DMS114 treated with DMSO at 0.1 percent for 48 hours (cell line): ENCODE measurements around the gene SFXN5.
"Not testable (repeated sequence)": the region's sequence is repeated elsewhere in the genome, so short reads cannot be mapped to it uniquely, and the experiment has no call there.

Experiments
- DNase-seq: peaks from one replicate; lab custom pipeline; 2025; ENCODE audit not compliant: unreplicated experiment; lab: John Stamatoyannopoulos, UW

SFXN5 gene

GRCh38 chr2:73078457-73079411 lies 7.2 kb upstream of the SFXN5 start:
- DNase-seq: no peak

- no peak for DNase-seq
Observed at GRCh38 chr2:73077424-73077795, 5.9 kb upstream of the SFXN5 start.

DNA sequence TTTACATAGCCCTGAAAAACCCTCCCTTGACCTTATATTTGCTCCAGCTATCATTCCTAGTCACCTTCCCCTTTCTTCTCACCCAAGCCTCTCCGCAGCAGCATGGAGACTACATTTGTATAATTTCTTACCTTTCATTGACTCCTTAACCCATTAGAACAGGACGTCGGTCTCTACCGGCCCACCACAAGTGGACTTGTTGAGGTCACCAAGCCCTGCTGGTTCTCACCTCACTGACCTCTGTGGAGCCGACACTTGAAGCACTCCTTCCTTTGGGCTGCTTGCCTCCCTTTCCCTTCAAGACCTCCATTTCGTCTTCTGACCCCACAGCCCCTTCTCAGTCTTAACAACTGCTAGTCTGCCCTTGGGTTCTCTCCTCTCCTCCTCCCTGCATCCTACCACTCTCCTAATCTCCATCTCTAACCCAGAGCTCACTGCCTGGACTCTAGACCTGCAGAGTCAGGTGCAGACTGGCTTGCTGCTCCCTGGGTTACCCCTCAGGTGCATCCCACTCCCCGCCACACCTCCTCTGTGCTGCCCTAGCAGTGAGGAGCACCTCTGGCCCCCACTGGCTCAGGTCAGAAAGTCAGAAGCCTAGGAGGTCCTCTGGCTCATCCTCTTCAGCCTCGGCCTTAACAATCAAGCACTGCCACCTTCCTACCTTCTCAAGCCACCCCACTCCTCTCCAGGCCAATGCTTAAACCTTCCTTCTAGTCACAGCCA lies 5.3 kb upstream of the SFXN5 start:
- DNase-seq: no peak

DNA sequence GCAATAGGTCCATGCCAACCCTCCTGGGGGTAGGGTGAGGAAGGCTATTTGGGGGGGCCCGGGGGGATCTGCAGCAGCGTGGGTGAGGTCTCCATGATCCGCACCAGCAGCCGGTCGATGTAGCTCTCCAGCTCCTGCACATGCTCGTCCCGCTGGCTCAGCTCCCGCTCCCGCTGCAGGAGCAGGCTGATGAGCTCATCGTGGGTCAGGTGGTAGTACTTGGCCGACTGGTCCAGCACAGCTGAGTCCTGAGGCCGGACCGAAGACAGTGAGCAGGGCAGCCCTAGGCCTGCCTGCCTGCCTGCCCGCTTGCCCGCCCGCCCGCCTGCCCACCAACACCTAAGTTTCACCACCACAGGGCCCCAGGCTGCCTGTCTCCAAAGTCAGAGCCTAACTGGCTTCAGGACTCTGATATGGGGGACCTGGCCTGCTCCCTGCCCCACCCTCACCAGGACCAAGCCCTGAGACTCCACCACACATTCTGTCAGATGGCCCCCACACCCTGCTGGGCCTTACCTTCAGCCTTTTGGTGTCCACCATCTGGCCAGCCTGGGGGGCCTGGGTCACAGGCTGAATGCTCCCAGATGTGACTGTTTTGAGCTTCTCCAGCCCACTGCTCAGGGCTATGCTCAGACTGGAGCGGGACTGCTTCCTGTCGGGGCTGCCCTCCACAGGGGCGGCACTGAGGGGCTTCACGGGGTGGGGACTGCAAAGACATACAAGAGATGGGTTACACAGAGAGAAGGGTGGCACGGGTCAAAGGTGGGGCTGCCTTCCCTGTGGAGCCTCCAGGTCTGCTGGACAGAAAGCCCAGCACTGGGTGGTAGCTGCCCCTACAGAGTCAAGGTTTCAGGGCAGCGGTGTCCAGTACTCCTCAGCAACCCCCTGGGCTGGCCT lies 4.2 kb upstream of the SFXN5 start:
- DNase-seq: no peak

- no peak for DNase-seq
Observed at GRCh38 chr2:73074110-73075069, 2.9 kb upstream of the SFXN5 start.

DNA sequence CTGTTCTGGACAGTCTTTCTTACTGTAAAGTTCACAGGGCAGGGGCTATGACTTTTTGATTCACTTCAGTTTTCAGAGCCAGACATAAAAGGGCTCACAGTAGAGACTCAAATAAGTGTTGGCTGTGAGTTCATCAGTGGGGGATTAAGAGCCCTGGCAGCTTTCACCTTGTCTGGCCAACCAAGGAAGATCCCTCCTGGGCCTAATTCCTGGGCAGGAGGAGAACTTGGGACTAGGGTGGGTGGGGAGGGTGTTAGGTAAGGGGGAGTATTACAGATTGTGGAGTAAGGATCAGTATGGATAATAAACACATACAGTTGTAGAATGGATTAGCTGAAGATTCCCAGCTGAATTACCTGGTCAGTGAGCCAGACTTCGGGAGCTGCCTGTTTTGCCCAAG lies 904 bp upstream of the SFXN5 start:
- DNase-seq: no peak

GRCh38 chr2:73072129-73072395 lies 550 bp upstream of the SFXN5 start:
- DNase-seq: no peak

DNA sequence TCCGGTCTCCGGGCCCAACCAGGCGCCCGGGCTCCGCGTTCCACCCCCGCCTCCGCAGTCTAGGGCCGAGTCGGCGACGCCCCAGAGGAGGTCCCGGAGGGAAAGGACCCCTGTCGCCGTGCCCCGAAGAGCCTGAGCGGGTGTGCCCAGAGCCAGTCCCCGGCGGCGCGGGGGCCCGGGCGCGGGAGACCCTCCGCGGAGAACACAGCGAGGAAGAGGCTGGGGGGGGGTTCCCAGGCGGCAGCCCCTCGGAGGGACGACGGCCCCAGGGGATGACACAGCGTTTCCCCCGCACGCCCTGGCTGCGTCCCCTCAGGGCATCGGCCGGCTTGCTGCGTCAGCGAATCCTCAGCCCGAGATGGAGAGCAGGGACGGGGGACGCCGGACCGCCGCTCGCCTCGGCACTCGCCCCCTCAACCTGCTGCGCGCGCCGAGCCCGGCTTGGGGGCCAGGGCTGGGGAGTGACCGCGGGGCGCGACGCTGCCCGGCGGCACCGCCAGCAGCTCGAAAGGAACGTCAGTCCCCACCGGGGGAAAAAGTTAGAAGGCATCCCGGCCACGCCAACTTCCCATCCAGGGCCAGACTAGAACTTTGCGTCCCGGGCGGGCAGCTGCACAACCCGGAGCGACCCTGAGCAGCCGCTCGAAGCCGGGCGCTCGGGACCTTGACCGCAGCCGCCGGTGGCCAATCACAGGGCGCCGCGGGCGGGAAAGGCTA lies 711 bp downstream of the SFXN5 start:
- no peak for DNase-seq

DNA sequence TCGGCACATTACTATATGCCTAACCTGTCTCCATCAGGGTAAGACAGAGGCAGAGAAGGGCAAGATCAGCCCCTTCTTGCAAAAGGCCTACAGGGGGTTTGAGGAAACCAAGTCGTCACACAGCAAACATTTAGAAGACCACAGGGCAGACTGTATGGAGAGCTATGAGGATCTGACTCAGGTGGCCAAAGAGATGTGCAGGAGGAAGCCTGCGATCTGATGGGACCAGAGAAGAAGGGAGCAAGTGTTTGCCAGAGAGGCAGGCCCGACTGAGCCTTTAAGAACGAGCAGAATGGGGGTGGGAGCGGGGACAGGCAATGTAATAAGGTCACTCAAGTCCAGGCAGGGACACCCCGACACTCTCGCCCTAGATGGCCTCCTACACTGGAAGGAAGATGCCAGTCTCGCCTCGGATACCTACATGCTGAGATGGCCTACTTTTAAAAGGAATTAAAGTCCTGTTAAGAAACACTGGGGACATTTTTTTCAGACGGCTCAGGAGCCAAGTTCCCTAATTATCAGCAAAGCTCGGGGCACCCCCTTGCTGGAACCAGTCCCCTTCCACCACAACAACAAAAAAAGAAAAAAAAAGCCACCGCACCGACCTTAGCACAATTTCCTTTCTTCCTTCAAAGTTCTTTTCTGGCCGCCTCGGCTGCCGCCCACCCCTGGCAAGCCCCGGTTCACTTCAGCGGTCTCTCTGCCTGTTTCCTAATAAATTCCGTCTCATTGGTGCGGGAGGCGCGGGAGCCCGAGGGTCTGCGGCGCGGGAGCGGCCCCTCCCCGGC lies 1.5 kb downstream of the SFXN5 start:
- DNase-seq: no peak

DNA sequence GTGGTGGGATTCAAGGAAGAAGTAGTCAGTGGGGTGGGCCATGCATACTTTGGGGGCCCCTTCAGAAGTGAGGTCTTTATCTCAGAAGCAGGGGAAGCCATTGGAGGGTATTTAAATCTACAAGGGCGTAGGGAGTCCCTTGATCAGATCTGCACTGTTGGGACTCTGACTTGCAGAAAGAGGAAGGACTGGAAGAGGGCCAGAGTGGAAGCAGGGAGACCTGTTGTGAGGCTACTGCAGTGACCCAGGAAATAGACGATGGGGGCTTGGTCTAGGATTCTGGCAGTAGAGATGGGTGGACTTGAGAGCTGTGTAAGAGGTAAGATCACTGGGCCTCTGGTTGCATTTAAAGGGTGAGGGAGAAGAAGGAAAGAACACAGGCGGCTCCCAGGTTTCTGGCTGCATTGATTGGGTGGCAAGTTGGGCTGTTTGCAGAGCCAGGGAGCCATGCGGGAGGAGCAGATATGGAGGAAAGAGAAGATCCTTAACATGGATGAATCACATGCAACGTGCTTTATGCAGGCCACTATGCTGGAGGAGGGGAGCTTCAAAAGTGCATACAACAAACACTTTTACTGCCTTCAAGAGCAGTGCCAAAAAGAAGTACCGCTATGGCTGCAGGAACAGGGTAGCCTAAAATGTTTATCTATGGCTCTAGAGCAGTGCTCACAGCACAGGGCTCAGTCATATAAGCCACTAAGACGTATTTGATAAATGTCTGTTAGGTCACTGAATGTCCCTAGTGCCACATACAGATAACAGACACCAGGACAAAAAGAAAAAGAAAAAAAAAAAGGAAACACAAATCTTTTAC lies 2.3 kb downstream of the SFXN5 start:
- no peak for DNase-seq

- DNase-seq: no peak
Observed at GRCh38 chr2:73068147-73068546, 3.4 kb downstream of the SFXN5 start.

DNA sequence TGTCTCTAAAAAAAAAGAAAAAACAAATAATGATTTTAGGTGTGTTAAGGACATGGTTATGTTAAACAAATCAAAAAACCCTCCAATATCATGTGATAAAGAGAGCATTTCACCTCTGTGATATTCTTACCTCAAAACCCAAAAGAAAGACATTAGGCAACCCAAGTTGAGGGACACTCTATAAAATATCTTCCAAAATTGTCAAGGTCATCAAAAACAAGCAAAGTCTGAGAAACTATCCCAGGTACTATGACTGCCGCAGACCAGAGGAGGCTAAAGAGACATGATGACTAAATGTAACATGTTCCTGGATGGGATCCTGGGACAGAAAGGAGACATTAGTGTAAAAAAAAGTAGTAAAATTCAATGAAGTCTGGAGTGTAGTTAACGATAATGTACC lies 4.5 kb downstream of the SFXN5 start:
- no peak for DNase-seq

DNA sequence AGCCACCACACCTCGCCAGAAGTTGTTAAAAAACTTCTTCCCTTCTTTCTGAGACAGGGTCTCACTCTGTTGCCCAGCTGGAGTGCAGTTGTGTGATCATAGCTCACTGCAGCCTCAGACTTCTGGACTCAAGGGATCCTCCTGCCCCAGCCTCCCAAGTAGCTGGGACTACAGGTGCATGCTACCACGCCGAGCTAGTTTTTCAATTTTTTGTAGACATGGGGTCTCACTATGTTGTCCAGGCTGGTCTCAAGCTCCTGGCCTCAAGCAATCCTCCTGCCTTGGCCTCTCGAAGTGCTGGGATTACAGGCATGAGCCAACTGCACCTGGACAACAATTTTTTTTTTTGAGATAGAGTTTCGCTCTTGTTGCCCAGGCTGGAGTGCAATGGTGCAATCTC lies 6.4 kb downstream of the SFXN5 start:
- DNase-seq: not testable (repeated sequence)

DNA sequence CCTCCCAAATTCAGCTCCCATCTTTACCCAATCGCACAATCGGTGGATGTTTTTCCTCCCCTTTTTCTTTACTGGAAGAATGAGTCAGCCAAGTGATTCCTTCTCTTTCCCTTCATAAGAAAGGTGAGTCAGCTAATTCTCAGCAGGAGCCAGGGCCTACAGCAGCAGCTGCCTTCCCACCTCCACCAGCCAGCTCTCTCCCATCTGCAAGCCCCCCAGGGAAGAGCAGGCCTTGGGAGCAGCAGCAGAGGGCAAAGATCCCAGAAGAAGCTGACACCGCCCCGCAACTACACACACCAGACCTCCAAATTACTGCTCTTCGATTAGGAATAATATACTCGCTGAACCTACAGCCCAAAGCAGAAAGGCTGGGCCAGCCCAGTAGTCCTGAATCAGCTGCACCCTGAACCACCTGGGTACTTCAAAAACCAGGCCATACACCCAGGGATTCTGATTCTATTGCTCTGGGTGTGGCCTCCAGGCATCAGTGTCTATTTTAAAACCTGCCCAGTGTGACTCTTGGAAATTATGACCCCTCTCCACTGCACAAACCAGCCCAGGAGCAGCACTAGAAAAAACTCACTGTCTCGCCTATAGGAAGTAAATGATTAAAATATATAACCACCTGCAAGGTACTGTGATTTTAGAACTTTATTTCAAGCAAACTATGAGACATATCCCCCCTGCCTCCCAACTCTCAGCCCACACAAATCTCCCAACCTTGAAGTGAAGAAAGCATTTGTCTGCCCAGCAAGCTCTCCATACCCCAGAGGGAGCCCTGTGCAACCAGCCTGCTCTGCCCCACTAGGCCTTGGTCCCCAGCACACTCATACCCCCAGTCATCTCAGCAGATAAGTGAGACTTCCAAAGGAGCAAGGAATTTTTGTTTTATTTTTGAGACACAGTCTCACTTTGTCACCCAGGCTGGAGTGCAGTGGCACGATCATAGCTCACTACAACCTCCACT lies 7.3 kb downstream of the SFXN5 start:
- DNase-seq: no peak

- no peak for DNase-seq
Observed at GRCh38 chr2:73063472-73063871, 8.0 kb downstream of the SFXN5 start.

DNA sequence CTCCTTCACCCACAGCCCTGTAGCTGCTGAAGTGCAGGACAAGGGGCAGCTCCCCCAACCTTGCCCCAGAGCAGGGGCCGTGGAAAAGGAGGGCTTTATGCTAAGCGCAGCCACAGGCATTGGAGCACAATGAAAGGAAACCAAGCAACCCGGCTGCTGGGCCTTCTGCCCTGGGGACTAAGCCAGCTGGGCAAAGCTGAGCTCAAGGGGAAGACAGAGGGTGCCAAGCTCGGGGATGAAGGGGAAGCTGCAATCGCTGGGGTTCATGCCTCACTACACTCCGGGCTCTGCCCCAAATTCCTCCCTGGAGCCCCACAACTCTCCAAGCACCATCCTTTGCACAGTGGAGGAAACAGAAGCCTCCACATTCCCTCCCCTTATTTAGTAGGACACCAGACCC lies 12.4 kb downstream of the SFXN5 start:
- DNase-seq: no peak

DNA sequence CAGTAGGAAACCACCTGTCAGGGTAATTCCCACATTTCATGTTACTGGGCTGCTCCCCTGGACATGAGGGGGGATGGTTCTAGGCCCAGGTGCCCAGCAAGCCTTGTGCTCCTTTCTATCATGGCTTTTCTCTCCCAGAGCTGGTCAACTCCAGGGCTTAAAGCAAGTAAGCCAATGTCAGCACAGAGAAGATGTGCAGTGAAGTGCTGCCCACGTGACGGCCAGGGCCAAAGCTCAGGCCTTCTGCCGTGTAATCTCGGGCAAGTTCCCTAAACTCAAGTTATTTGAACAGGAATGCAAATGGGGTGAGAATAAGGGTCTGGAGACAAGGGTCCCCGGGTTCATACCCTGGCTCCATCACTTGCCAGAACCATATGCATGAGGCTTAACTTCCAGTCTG lies 16.5 kb downstream of the SFXN5 start:
- no peak for DNase-seq
